IMR-90 (cell line): ENCODE measurements around the gene MCUB. TPM values are rescaled to one million over a fixed set of nuclear protein-coding genes. Genes with fewer than 3 reads are reported as not detected.
"Not testable (repeated sequence)": the region's sequence is repeated elsewhere in the genome, so short reads cannot be mapped to it uniquely, and the experiment has no call there.

Experiments
- ATAC-seq: fragments of 200-7000 bp; cut with Tn5 transposase; 2 replicates; pipeline ENCODE4 v1.9.1; 2020; ENCODE audit warnings: low read depth, mild to moderate bottlenecking, moderate library complexity
- BruUV-seq: library from RNA; stranded (reverse); fragments of 400-500 nt; replicated peaks from 2 replicates; lab custom pipeline; 2021; lab: Mats Ljungman, UMichigan
- CTCF ChIA-PET: fragments of 300-600 bp; formaldehyde crosslinking; extraction: SDS; loops from one replicate; lab custom pipeline; 2021; ENCODE audit warnings: antibody characterized with exemption; lab: Yijun Ruan, JAX
- POLR2A ChIA-PET: fragments of 300-600 bp; sonication (Branson Sonifier 250); formaldehyde crosslinking; loops from one replicate; lab custom pipeline; 2022; ENCODE audit warnings: antibody characterized with exemption; ENCODE audit not compliant: unreplicated experiment; lab: Charles Lee
- DNase-seq: peaks from one replicate; pipeline ENCODE4 v3.0.0; 2013
- H2AFZ ChIP-seq: replicated peaks from 2 replicates; pipeline ENCODE3; 2013; ENCODE audit warnings: low read length, mild to moderate bottlenecking; ENCODE audit not compliant: poor library complexity
- H2AK5ac ChIP-seq: 2 replicates; pipeline ENCODE4 v1.6.1; 2013; ENCODE audit warnings: low read depth, low read length, inconsistent platforms
- H2AK9ac ChIP-seq: replicated peaks from 2 replicates; pipeline ENCODE3; 2013; ENCODE audit warnings: mild to moderate bottlenecking, low read depth, low read length, moderate library complexity; ENCODE audit not compliant: poor library complexity
- H2BK120ac ChIP-seq: 2 replicates; pipeline ENCODE4 v1.6.1; 2013; ENCODE audit warnings: low read depth, low read length, inconsistent platforms
- H2BK15ac ChIP-seq: 3 replicates; pipeline ENCODE4 v1.6.1; 2013; ENCODE audit warnings: low read depth, low read length, inconsistent platforms
- H2BK20ac ChIP-seq: 2 replicates; pipeline ENCODE4 v1.6.1; 2013; ENCODE audit warnings: low read depth, mild to moderate bottlenecking, inconsistent platforms, low read length, moderate library complexity
- H2BK5ac ChIP-seq: 2 replicates; pipeline ENCODE4 v1.6.1; 2013; ENCODE audit warnings: mild to moderate bottlenecking, low read depth, low read length, inconsistent platforms; ENCODE audit not compliant: poor library complexity, severe bottlenecking
- H3K14ac ChIP-seq: replicated peaks from 2 replicates; pipeline ENCODE4 v1.6.1; 2013; ENCODE audit warnings: low read depth, low read length, inconsistent platforms
- H3K18ac ChIP-seq: 2 replicates; pipeline ENCODE4 v1.6.1; 2013; ENCODE audit warnings: low read depth, low read length, control low read depth
- H3K23ac ChIP-seq: 2 replicates; pipeline ENCODE4 v1.6.1; 2013; ENCODE audit warnings: low read depth, low read length, inconsistent platforms
- H3K27ac ChIP-seq: 2 replicates; pipeline ENCODE4 v1.5.1; 2013; ENCODE audit warnings: mild to moderate bottlenecking, control low read depth, low read length; ENCODE audit not compliant: insufficient read depth
- H3K27me3 ChIP-seq: 2 replicates; pipeline ENCODE4 v1.6.1; 2013; ENCODE audit warnings: low read length; ENCODE audit not compliant: control insufficient read depth, insufficient read depth
- H3K36me3 ChIP-seq: 2 replicates; pipeline ENCODE4 v1.6.1; 2013; ENCODE audit warnings: low read length, mixed read lengths; ENCODE audit not compliant: control insufficient read depth, insufficient read depth
- H3K4ac ChIP-seq: 2 replicates; pipeline ENCODE4 v1.6.1; 2013; ENCODE audit warnings: low read depth, low read length, inconsistent platforms
- H3K4me1 ChIP-seq: 2 replicates; pipeline ENCODE4 v1.6.1; 2013; ENCODE audit warnings: low read length, mixed read lengths; ENCODE audit not compliant: control insufficient read depth, insufficient read depth
- H3K4me2 ChIP-seq: 2 replicates; pipeline ENCODE4 v1.6.1; 2013; ENCODE audit warnings: low read depth, mild to moderate bottlenecking, control low read depth, low read length, moderate library complexity
- H3K4me3 ChIP-seq: 2 replicates; pipeline ENCODE4 v1.5.1; 2013; ENCODE audit warnings: low read depth, mild to moderate bottlenecking, control low read depth, low read length, moderate library complexity; ENCODE audit not compliant: insufficient read depth
- H3K56ac ChIP-seq: 2 replicates; pipeline ENCODE4 v1.6.1; 2013; ENCODE audit warnings: low read length, inconsistent platforms; ENCODE audit not compliant: insufficient read depth; ENCODE audit errors: extremely low read depth
- H3K79me1 ChIP-seq, 2 experiments: 2 replicates each; pipeline ENCODE4 v1.6.1; 2013; ENCODE audit warnings: low read length in 2 of 2, inconsistent platforms in 1 of 2, low read depth in 1 of 2
- H3K9ac ChIP-seq: 2 replicates; pipeline ENCODE4 v1.6.1; 2013; ENCODE audit warnings: low read depth, low read length, control low read depth
- H3K9me1 ChIP-seq: 2 replicates; pipeline ENCODE4 v1.6.1; 2013; ENCODE audit warnings: low read length, inconsistent platforms; ENCODE audit not compliant: insufficient read depth
- H3K9me3 ChIP-seq: 2 replicates; pipeline ENCODE4 v1.6.1; 2013; ENCODE audit warnings: low read length; ENCODE audit not compliant: control insufficient read depth, insufficient read depth
- H4K20me1 ChIP-seq: 2 replicates; pipeline ENCODE4 v1.6.1; 2013; ENCODE audit warnings: low read length, inconsistent platforms; ENCODE audit not compliant: insufficient read depth
- H4K5ac ChIP-seq: 2 replicates; pipeline ENCODE4 v1.6.1; 2013; ENCODE audit warnings: mild to moderate bottlenecking, low read depth, low read length, control low read depth
- H4K8ac ChIP-seq, 2 experiments: 2 replicates each; pipeline ENCODE4 v1.6.1; 2013; ENCODE audit warnings: low read depth in 2 of 2, low read length in 2 of 2, control low read depth in 1 of 2, inconsistent platforms in 1 of 2
- H4K91ac ChIP-seq: 2 replicates; pipeline ENCODE4 v1.6.1; 2013; ENCODE audit warnings: low read depth, low read length, inconsistent platforms; ENCODE audit not compliant: insufficient read depth
- whole genome bisulfite sequencing, 2 experiments: methylation state at CpG; one replicate each; pipeline versions ENCODE4 v1.1.5 to v1.1.7; 2013; ENCODE audit warnings: missing lambda C conversion rate in 2 of 2; ENCODE audit not compliant: insufficient read length in 1 of 2; ENCODE audit errors: extremely low coverage in 2 of 2; 5-methylcytosine and 5-hydroxymethylcytosine counted together
- dilution Hi-C: fragments of 300-500 bp; cut with HindIII; formaldehyde crosslinking; loops from one replicate; pipeline ENCODE4 v1.14.3; 2018; ENCODE audit warnings: low sequenced_read_pairs; ENCODE audit not compliant: unreplicated experiment
- in situ Hi-C: fragments of 300-500 bp; cut with MboI; formaldehyde crosslinking; loops from 3 replicates; pipeline ENCODE4 v1.14.3; 2019; ENCODE audit warnings: low sequenced_read_pairs, inconsistent platforms, mixed read lengths
- intact Hi-C: fragments of 100-400 bp; cut with micrococcal nuclease; formaldehyde crosslinking; loops from 2 replicates; pipeline ENCODE4 v1.10.0; 2022
- polyA plus RNA-seq, 3 experiments: library from polyadenylated mRNA; depleted of rRNA; stranded (reverse); fragments of >200 nt; gene quantifications; 2 replicates each; pipeline ENCODE4 v1.2.3, GENCODE V29; 2012; ENCODE audit warnings: low replicate concordance in 1 of 3
- total RNA-seq: library from RNA; depleted of rRNA; stranded (reverse); fragments of >200 nt; gene quantifications from 2 replicates; pipeline ENCODE4 v1.2.3, GENCODE V29; 2012
- TF ChIP-seq, protein P1 (sequence below): conservative IDR thresholded peaks from 2 replicates; pipeline ENCODE4 v1.5.1; 2012; ENCODE audit warnings: mild to moderate bottlenecking, low read depth, low read length, improper control_type of control experiment

The MCUB gene
- total and polyA plus RNA-seq, 2 of the 4 experiments (the other 2 are of a cell fraction): 18.5 to 20.4 TPM

DNA sequence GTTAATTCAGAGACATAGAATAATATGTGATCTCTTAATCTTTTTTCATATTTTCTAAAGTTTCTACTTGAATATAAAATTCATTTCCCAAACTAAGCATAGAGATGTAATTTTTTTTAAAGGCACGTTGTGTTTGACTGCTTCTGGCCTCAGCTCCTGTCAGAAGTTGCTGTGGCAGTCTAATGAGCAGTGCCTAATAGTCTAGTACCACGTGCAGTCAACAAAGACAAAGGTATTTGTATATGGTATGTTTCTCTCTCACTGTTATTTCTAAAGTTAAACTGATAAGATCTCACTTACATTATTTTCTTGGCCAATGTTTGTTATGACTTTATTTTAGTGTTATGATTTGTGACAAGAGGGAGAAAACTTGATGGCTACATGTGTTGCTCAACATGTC lies 48.6 kb upstream of the MCUB start (continued):
- TF ChIP-seq, protein P1, sequence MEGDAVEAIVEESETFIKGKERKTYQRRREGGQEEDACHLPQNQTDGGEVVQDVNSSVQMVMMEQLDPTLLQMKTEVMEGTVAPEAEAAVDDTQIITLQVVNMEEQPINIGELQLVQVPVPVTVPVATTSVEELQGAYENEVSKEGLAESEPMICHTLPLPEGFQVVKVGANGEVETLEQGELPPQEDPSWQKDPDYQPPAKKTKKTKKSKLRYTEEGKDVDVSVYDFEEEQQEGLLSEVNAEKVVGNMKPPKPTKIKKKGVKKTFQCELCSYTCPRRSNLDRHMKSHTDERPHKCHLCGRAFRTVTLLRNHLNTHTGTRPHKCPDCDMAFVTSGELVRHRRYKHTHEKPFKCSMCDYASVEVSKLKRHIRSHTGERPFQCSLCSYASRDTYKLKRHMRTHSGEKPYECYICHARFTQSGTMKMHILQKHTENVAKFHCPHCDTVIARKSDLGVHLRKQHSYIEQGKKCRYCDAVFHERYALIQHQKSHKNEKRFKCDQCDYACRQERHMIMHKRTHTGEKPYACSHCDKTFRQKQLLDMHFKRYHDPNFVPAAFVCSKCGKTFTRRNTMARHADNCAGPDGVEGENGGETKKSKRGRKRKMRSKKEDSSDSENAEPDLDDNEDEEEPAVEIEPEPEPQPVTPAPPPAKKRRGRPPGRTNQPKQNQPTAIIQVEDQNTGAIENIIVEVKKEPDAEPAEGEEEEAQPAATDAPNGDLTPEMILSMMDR: no peak

DNA sequence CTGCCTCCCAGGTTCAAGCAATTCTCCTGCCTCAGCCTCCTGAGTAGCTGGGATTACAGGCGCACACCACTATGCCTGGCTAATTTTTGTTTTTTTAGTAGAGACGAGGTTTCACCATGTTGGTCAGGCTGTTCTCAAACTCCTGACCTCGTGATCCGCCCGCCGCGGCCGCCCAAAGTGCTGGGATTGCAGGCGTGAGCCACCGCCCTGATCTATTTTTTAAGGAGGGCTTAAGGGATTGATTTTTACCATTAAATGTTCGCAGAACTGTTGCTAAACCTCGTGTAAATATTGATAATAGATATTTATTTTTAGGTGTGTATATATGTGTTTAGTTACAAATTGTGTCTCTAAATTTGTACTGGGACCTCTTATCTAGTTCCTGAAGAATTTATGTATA lies 46.7 kb upstream of the MCUB start:
- H2AFZ ChIP-seq: not testable (repeated sequence)

More for the DNA sequence above, 46.7 kb upstream of the MCUB start:
- H3K14ac ChIP-seq, H3K9me1 ChIP-seq, H3K4me3 ChIP-seq, DNase-seq, H3K9me3 ChIP-seq, CTCF ChIA-PET, H2AK5ac ChIP-seq, H4K20me1 ChIP-seq, H3K56ac ChIP-seq, H3K27ac ChIP-seq, BruUV-seq, H3K9ac ChIP-seq, H4K5ac ChIP-seq, ATAC-seq, H3K79me1 ChIP-seq, H2BK5ac ChIP-seq, H2BK20ac ChIP-seq, H3K4me1 ChIP-seq, H2BK120ac ChIP-seq, H4K91ac ChIP-seq, H3K4ac ChIP-seq, H3K18ac ChIP-seq, intact Hi-C loops, H4K8ac ChIP-seq, H3K27me3 ChIP-seq, dilution Hi-C loops, POLR2A ChIA-PET, H3K23ac ChIP-seq, H3K4me2 ChIP-seq, in situ Hi-C loops, H2BK15ac ChIP-seq, H2AK9ac ChIP-seq: not testable (repeated sequence)
- WGBS, 2 experiments: 100% methylated on average over 2 of the region's 12 CpGs; no CpG with 5 or more reads in 1 of the 2 experiments
- peaks cover 23% of the 10 kb centered on the region for H3K36me3 ChIP-seq
